Activated naive CD8-positive, alpha-beta T cell treated with anti-CD3 and anti-CD28 coated beads, Interleukin-2, amount 10 ng/mL, durations not matched to agents 7 days and 5 days (primary cell): ENCODE measurements around the gene HPCAL1. TPM values are rescaled to one million over a fixed set of nuclear protein-coding genes. Genes with fewer than 3 reads are reported as not detected.

Experiments used
- ATAC-seq: fragments of 150-1000 bp; cut with Tn5 transposase; one replicate; pipeline ENCODE4 v1.10.0; 2021; ENCODE audit warnings: low read depth, moderate library complexity
- POLR2A ChIA-PET: fragments of 350-600 bp; sonication (Branson Sonifier 250); formaldehyde crosslinking; loops from one replicate; lab custom pipeline; 2021; ENCODE audit warnings: antibody characterized with exemption; lab: Charles Lee
- DNase-seq: peaks from one replicate; pipeline ENCODE4 v3.0.0; 2021
- H3K27ac Mint-ChIP-seq: one replicate; pipeline ENCODE4 v1.8.0; 2022; ENCODE audit warnings: mild to moderate bottlenecking, mixed read lengths
- H3K27me3 Mint-ChIP-seq: one replicate; pipeline ENCODE4 v1.8.0; 2022; ENCODE audit warnings: mild to moderate bottlenecking, moderate library complexity, mixed read lengths
- H3K36me3 Mint-ChIP-seq: one replicate; pipeline ENCODE4 v1.8.0; 2021; ENCODE audit warnings: mild to moderate bottlenecking, mixed read lengths
- H3K4me1 Mint-ChIP-seq: one replicate; pipeline ENCODE4 v1.8.0; 2021; ENCODE audit warnings: mixed read lengths
- H3K4me3 Mint-ChIP-seq: one replicate; pipeline ENCODE4 v1.8.0; 2022; ENCODE audit warnings: mild to moderate bottlenecking, moderate library complexity, mixed read lengths
- H3K9me3 Mint-ChIP-seq: one replicate; pipeline ENCODE4 v1.8.0; 2021; ENCODE audit warnings: mixed read lengths
- total RNA-seq, 2 experiments: library from RNA; stranded (reverse); gene quantifications; one replicate each; pipeline ENCODE4 v1.2.3, GENCODE V29; 2021

The HPCAL1 gene
- total RNA-seq, 2 experiments from 2014 or later = 75.8 to 77.1 TPM

DNA sequence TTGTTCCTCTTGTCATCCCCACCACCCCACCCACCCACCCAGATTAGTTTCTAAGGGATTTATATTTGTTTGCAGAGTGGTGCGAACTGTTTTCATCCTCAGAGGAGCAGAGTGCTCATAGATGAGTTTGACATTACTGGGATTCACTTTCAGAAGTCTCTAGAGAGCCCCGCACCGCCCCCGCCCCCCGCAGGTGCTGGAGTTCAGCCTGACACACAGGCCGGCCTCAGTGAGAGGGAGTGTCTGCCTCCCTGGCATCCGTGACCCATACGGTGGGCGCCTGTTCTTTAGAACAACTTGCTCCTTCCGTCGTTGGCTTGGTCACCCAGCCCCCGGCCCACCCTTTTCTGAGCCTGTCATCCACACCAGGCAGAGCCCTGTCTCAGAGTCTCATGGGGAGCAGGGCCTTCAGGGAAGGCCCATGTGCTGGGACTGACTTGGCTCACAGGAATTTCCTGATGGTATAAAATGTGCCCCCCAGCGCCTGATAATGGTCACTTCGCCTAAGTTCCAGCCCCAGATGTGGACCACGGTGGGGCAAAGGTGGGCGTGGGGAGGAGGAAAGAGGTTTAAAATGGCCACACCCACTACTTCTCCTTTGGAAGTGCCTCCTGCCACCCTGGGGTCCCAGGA lies 44.3 kb downstream of the HPCAL1 start:
- no peaks in the 10 kb centered on the region for H3K27me3 Mint-ChIP-seq
- H3K4me1 Mint-ChIP-seq = peaks cover 20% of the 10 kb centered on the region
- no peak overlapping the region for H3K27ac Mint-ChIP-seq
- ATAC-seq (no peak), DNase-seq (no peak)
- peaks cover 7% of the 10 kb centered on the region for H3K36me3 Mint-ChIP-seq
- H3K4me3 Mint-ChIP-seq = no peak overlapping the region
- H3K9me3 Mint-ChIP-seq = no peaks in the 10 kb centered on the region
- POLR2A ChIA-PET = no interaction called here

DNA sequence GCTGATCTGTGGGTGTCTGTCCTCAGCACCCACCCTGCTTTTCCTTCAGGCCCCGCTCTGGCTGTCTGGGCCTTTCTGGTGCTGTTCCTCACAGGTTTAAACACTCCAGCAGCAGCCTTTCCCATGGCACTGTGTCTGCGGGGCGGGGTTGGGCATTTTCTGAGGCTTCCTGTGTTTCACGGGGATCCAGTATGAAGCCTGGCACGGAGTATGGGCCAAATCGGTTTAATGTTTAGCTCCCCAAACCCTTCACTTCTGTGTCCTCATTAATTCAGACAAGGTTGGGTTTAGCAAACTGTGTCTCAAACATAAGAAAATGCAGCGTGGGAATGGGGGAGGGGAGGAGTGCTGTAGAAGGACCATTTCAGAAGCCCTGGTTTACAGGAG lies 44.9 kb downstream of the HPCAL1 start:
- no peak for ATAC-seq
- Mint-ChIP-seq H3K4me3 (no peak overlapping the region), H3K27ac (no peak overlapping the region), H3K36me3 (peaks cover 7% of the 10 kb centered on the region), H3K4me1 (peaks cover 20% of the 10 kb centered on the region), H3K9me3 (no peaks in the 10 kb centered on the region), H3K27me3 (no peaks in the 10 kb centered on the region)
- no peak for DNase-seq
- POLR2A ChIA-PET = no interaction called here

DNA sequence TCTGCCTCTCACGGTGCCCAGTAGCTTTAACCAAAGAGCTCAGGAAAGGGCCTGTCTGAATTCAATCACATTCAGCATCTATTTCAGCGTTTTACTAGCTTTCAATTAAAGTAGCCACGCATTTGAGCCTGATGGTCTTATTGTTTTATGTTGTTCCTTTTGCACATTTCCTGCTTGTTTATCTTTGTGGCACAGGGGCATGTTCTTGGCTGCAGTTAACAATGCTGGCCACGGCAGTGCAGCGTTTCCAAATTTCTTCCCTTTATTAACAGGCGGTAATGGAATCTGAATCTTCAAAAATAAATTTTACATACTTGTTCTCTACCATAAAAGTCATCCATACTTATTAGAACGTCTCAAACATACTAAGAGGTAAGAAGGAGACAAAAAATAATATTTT lies 46.2 kb downstream of the HPCAL1 start:
- H3K4me1 Mint-ChIP-seq = peaks cover 16% of the 10 kb centered on the region

DNA sequence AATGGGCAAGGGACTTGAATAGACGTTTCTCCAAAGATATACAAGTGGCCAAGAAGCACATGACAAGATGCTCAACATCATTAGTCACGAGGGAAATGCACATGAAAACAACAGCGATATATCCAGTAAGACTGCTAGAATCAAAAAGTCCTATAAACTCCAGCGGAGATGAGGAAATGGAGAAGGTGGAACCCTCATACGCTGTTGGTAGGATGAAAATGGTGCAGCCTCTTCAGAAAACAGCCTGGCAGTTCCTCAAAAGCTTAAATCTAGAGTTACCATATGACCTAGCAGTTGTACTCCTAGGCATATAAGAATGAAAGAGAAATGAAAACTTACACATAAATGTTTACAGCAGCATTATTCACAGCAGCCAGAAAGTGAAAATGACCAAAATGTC lies 48.1 kb downstream of the HPCAL1 start:
- no peak overlapping the region for H3K4me3 Mint-ChIP-seq
- no peak overlapping the region for H3K27ac Mint-ChIP-seq
- no peaks in the 10 kb centered on the region for H3K27me3 Mint-ChIP-seq
- H3K4me1 Mint-ChIP-seq = peaks cover 10% of the 10 kb centered on the region
- peaks cover 8% of the 10 kb centered on the region for H3K36me3 Mint-ChIP-seq
- ATAC-seq (no peak), DNase-seq (no peak)
- H3K9me3 Mint-ChIP-seq = no peaks in the 10 kb centered on the region
- POLR2A ChIA-PET = no interaction called here

More for the DNA sequence above, 46.2 kb downstream of the HPCAL1 start:
- Mint-ChIP-seq H3K36me3 (peaks cover 6% of the 10 kb centered on the region), H3K27ac (no peak overlapping the region), H3K27me3 (no peaks in the 10 kb centered on the region), H3K4me3 (no peak overlapping the region), H3K9me3 (no peaks in the 10 kb centered on the region)
- POLR2A ChIA-PET = no interaction called here
- ATAC-seq = no peak
- no peak for DNase-seq

DNA sequence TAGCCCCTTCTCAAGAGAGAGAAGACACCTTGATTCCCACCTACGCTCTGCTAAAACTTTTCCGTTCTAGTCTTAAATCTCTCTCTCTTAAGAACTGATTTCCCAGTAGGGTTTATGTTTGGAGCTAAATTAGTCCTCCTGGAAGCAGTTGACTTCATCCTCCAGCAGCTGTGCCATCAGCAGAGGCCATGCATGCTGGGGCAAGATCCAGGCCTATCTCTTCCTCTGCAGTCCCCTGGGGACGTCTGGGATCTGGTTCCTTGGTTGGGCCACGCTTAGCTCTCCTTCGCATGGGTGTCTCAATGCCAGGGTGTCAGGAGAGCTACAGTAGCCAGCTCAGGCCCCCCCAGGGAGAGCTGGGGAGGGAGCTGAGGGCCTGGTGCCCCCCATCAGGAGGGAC lies 49.7 kb downstream of the HPCAL1 start:
- H3K27me3 Mint-ChIP-seq = no peaks in the 10 kb centered on the region
- no peak overlapping the region for H3K27ac Mint-ChIP-seq
- H3K4me1 Mint-ChIP-seq = peaks cover 13% of the 10 kb centered on the region
- H3K36me3 Mint-ChIP-seq = peaks cover 8% of the 10 kb centered on the region
- POLR2A ChIA-PET = no interaction called here
- H3K9me3 Mint-ChIP-seq = no peaks in the 10 kb centered on the region
- no peak for DNase-seq
- no peak overlapping the region for H3K4me3 Mint-ChIP-seq
- no peak for ATAC-seq

DNA sequence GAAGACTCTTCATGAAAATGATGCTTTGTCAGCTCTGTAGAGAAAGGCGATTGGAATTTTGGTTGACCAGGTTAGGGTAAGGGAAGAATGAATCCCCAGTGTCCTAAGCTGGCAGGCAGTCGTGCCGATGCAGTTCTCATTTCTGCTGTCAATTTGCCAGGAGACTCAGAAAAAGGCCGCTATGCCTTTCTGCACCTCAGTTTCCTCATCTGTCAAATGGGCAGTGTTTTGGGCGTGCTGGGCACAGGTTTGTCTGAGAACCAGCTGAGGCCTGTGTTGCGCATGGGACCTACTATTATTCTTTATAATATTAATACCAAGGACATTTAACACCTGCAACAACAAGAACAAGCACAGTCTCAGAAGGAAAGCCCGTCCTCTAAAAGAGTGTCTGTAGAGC lies 50.3 kb downstream of the HPCAL1 start:
- POLR2A ChIA-PET = no interaction called here
- no peak overlapping the region for H3K27ac Mint-ChIP-seq
- no peaks in the 10 kb centered on the region for H3K27me3 Mint-ChIP-seq
- ATAC-seq (no peak), DNase-seq (no peak)
- H3K9me3 Mint-ChIP-seq = no peaks in the 10 kb centered on the region
- peaks cover 8% of the 10 kb centered on the region for H3K36me3 Mint-ChIP-seq
- peaks cover 13% of the 10 kb centered on the region for H3K4me1 Mint-ChIP-seq
- H3K4me3 Mint-ChIP-seq = no peak overlapping the region

DNA sequence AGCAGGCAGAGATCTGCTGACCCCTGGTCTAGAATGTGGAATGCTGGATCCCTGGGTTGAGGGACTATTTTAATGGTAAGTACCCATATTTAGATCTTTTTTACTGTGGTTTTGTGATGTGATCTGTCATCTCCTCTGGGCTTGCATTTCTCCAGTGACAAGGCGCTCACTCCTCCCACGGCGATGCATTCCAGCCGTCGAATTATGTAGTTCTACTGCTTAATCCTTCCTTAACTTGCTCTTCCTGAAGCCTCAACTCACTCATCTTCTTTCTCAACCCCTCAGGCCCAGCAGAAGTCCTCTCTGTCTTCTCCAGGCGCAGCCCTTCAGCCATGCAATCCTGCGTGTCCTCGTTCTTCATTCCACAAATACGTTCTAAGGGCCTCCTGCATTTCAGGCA lies 51.2 kb downstream of the HPCAL1 start:
- Mint-ChIP-seq H3K4me3 (no peak overlapping the region), H3K4me1 (peaks cover 13% of the 10 kb centered on the region), H3K27me3 (no peaks in the 10 kb centered on the region), H3K27ac (no peak overlapping the region), H3K9me3 (no peaks in the 10 kb centered on the region), H3K36me3 (peaks cover 8% of the 10 kb centered on the region)
- DNase-seq (no peak), ATAC-seq (no peak)
- POLR2A ChIA-PET = no interaction called here

DNA sequence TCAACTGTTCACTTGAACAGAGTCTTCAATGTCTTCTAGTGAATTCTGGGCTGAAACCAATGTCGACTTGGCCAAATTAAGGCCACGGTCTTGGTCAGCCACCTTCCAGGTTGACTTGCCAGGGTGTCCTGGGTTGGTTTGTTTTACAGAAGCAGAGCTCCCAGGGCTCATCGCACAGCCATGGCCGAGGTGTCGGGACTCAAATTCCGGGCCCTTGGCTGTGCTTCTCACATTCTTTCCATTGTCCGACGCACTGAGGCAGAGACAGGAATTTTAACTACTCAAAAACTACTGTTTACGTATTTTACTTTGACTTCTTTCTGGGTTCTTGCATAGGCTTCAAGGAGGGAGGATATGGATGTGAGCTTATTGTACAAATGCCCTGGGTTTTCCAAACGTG lies 51.7 kb downstream of the HPCAL1 start:
- Mint-ChIP-seq H3K4me3 (no peak overlapping the region), H3K27me3 (no peaks in the 10 kb centered on the region), H3K36me3 (peaks cover 8% of the 10 kb centered on the region), H3K27ac (no peak overlapping the region), H3K9me3 (no peaks in the 10 kb centered on the region), H3K4me1 (peaks cover 13% of the 10 kb centered on the region)
- POLR2A ChIA-PET = no interaction called here
- DNase-seq (no peak), ATAC-seq (no peak)

DNA sequence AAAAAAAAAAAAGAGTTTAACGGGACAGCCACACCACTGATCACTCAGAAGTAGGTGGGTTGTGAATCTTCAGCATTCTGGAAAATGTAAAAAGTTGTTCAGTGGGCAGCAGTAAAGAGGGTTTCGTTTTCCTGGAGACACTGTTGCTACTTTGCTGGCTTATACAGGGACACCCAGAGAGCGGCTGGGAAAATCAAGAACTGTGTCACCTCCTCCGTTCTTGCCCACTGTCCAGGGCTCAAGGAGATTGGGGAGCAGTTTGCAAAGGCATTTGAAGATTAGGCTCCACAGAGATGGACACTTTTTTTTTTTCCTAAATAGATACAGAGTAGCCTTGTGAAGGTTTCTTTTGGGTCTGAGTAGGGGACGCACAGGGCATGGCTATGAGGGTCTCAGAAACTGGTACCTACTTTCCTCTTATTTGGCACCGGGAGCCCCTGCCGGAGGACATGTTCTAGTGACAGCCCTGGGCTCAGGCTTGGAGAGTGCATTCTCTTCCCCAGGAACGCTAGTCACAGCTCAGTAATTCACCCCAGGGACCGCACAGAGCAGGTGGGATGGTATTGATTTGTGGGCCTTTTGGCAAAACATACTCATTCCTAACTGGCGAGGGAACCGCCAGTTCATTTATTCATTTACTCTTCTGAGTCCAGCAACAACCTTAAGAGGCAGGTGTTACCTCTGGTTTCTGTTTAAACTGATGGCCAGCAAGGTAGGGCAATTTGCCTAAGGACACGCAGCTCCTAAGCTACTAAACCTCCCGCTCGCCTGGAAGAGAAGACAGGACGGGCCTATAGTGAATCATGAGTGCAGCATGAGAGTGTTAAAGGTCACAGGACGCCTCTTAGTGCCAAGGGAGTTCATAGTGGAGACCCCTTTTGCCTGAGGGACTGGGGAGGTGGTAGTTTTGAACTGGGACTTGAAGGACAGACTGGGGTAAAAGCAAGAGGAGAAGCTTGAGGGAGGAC lies 53.1 kb downstream of the HPCAL1 start:
- DNase-seq = no peak

DNA sequence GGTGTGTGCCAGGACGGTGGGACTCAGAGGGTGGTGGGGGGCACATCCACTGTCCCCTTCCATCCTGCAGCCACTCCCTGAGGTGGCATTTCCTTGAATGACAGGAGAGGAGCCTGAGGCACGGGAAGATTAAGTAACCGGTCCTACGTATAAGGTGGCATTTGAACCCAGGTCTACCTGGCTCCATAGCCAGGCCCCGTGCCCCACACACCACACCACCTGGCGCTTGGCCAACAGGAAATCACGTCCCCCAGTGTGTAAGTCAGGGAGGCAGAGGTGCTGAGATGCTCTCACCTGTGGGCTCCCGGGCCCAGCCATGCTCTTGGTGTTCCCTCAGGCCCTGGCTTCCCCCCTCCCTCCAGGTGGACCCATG lies 53.7 kb downstream of the HPCAL1 start:
- POLR2A ChIA-PET = no interaction called here
- ATAC-seq (no peak), DNase-seq (no peak)
- Mint-ChIP-seq H3K27ac (no peak overlapping the region), H3K4me3 (no peak overlapping the region), H3K9me3 (no peaks in the 10 kb centered on the region), H3K4me1 (peaks cover 7% of the 10 kb centered on the region), H3K36me3 (peaks cover 3% of the 10 kb centered on the region), H3K27me3 (no peaks in the 10 kb centered on the region)

More for the DNA sequence above, 53.1 kb downstream of the HPCAL1 start:
- no peaks in the 10 kb centered on the region for H3K9me3 Mint-ChIP-seq
- H3K4me1 Mint-ChIP-seq = peaks cover 9% of the 10 kb centered on the region
- POLR2A ChIA-PET = no interaction called here
- no peak for ATAC-seq
- H3K27me3 Mint-ChIP-seq = no peaks in the 10 kb centered on the region
- H3K36me3 Mint-ChIP-seq = peaks cover 4% of the 10 kb centered on the region
- no peak overlapping the region for H3K4me3 Mint-ChIP-seq
- H3K27ac Mint-ChIP-seq = no peak overlapping the region

DNA sequence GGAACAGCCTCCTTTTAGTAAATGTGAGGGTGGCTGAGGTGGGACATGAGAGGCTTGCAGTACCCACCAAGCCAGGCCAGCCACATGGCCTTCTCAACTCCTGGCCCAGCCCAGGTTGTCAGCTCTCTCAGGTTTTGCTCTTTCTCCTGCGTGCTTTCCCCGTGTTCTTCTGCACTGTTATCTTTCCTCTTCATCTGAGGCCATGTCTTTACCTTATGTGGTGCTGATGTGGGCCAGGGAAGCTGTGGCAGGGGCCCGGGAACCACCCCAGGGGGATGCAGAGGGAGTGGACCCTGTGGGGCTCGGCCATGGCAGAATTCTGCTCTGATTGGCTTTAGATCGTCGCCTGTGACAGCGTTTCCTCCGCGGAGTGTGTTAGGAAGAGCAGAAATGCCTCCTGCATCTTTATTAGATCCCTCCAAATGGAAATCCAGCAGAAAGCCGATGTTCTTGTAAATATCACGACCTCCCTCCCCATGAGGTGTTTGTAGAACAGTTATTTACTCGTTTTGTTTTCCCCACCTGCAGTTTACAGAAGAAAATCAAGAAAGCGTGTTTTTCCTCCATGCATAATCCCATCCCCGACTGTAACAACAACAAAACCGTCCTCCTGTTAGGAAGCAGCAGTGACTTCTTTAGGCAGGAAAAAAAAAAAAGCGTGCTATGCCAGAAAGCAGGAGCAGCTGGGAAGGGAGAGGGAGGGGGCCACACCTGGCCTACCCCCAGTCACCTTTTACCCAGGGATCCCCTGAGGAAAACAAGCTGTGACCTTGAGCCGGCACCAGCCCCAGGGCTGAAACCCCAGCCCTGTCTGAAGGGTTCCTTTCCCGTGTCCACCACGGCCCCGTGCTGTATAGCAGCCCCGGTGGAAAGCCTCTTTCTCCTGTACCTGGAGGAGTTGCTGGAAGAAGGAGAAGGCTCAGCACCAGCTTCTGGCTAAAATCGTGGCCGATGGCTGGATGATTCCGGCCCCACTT lies 54.8 kb downstream of the HPCAL1 start:
- POLR2A ChIA-PET = interaction anchor here (0.6 kb wide), 1 partner anchor 259 kb away, joined by 5 read pairs; no protein-coding TSS in a partner anchor
- H3K36me3 Mint-ChIP-seq = peaks cover 3% of the 10 kb centered on the region
- ATAC-seq (no peak), DNase-seq (no peak)
- H3K9me3 Mint-ChIP-seq = no peaks in the 10 kb centered on the region
- H3K4me3 Mint-ChIP-seq = no peak overlapping the region
- H3K4me1 Mint-ChIP-seq = peaks cover 7% of the 10 kb centered on the region
- no peaks in the 10 kb centered on the region for H3K27me3 Mint-ChIP-seq
- no peak overlapping the region for H3K27ac Mint-ChIP-seq

DNA sequence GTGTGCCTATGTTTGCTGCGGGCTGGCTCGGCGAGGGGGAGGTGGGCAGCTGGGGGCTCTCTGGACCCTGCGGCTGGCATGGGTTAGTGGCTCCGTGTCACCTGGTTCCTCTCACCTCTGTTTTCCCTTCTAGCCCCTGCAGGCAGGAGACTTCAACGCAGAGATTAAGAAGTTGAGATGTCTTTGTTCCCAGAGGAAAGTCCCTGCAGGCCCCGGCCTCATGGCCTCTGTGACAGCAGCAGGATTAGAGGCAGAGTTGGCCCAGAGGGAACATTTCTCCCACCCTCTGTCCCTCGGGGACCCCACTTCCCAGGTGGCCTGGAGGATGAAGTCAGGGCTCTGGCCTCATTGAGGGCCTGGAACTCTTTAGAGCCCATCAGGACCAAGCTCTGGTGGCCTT lies 56.5 kb downstream of the HPCAL1 start:
- POLR2A ChIA-PET = no interaction called here
- Mint-ChIP-seq H3K36me3 (peaks cover 1% of the 10 kb centered on the region), H3K4me3 (no peak overlapping the region), H3K27ac (no peak overlapping the region), H3K27me3 (no peaks in the 10 kb centered on the region), H3K4me1 (peaks cover 7% of the 10 kb centered on the region), H3K9me3 (no peaks in the 10 kb centered on the region)
- DNase-seq (no peak), ATAC-seq (no peak)

DNA sequence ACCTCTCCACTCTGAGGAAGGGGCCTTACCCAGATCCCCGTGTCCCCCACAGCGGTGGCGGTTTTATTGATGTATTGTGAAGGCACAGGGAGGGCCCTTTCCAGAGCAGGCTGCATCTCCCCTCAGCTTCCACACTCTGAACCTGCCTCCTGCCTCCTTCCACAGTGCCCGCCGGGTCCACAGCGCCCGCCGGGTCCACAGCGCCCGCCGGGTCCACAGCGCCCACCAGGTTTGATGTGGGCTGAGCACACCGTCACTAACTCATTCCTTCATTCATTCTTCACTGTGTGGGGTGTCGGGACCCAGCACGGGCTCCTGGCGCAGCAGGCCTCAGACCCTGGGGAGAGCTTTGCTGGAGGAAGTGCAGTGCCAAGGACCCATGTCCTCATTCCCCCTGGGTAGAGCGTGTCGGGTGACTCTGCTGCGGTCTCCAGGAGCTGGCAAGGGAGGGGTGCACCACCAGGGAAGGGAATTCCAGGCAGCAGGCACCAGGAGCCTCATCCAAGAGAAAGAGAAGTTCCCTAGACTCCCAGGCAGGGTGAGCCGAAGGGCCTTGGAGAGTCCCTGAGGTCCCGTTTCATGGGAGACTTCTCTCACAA lies 57.1 kb downstream of the HPCAL1 start:
- DNase-seq = no peak
- H3K4me3 Mint-ChIP-seq = no peak overlapping the region

More for the DNA sequence above, 57.1 kb downstream of the HPCAL1 start:
- ATAC-seq = no peak
- Mint-ChIP-seq H3K36me3 (peaks cover 1% of the 10 kb centered on the region), H3K27me3 (no peaks in the 10 kb centered on the region), H3K4me1 (peaks cover 7% of the 10 kb centered on the region), H3K9me3 (no peaks in the 10 kb centered on the region), H3K27ac (no peak overlapping the region)
- POLR2A ChIA-PET = no interaction called here
